ENCODE results near the gene ENOPH1. TPM values are rescaled to one million over a fixed set of nuclear protein-coding genes. Genes with fewer than 3 reads are reported as not detected.

The ENOPH1 gene
- polyA plus RNA-seq, 1 donor (not counting 4 experiments of a cell fraction or from before 2014, with no cell fraction given) = 29.4 TPM

GRCh38 chr4:82423245-82424054 is 6.9 kb upstream of the ENOPH1 start:
- no peaks in the 10 kb centered on the region for H3K27me3 ChIP-seq (ENCODE audit: control insufficient read depth, extremely low read depth, insufficient read depth, low read length)
- peak; percentile 56 for FAIRE-seq
- no peaks in the 10 kb centered on the region for H3K9me3 ChIP-seq (ENCODE audit: control insufficient read depth, low read depth, low read length)
- TF ChIP-seq CTCF (optimal IDR thresholded peaks at IDR 0.05 in 1 of 3, IDR thresholded peaks at IDR 0.05 in 1 of 3, conservative IDR thresholded peaks at IDR 0.05 in 1 of 3; ENCODE audit: extremely low read depth in 1 of 3, insufficient read depth in 2 of 3, low read length in 3 of 3) (no peak), EZH2 (IDR thresholded peaks at IDR 0.05; ENCODE audit: low read length) (no peak)
- H3K27ac ChIP-seq (ENCODE audit: control insufficient read depth, insufficient read depth, low read length) = peak overlapping the region; percentile 17
- H4K20me1 ChIP-seq (ENCODE audit: control insufficient read depth, extremely low read depth, insufficient read depth, low read length) = peaks cover 38% of the 10 kb centered on the region
- no peak overlapping the region for H3K9ac ChIP-seq (ENCODE audit: control insufficient read depth, extremely low read depth, insufficient read depth, low read length)
- no peaks in the 10 kb centered on the region for H3K9me1 ChIP-seq (ENCODE audit: control insufficient read depth, extremely low read depth, insufficient read depth, low read length)
- peaks cover 24% of the 10 kb centered on the region for H3K4me1 ChIP-seq (ENCODE audit: control insufficient read depth, extremely low read depth, insufficient read depth, low read length)
- H3K36me3 ChIP-seq (ENCODE audit: control insufficient read depth in 2 of 2, extremely low read depth in 1 of 2, insufficient read depth in 2 of 2, low read length in 2 of 2) = peaks cover 20 to 34% of the 10 kb centered on the region in 2 experiments
- dilution Hi-C loops (cut with MboI; ENCODE audit: extremely low pct_ligation_motif_present, low sequenced_read_pairs) = no loop called here
- H3K4me2 ChIP-seq (ENCODE audit: control insufficient read depth, extremely low read depth, insufficient read depth, low read depth, low read length) = no peak overlapping the region
- DNase-seq (ENCODE audit: low read depth, low spot score) = no peak
- peaks cover 31% of the 10 kb centered on the region for H3K79me2 ChIP-seq (ENCODE audit: control insufficient read depth, insufficient read depth, low read length)
- no peak overlapping the region for H2AFZ ChIP-seq (ENCODE audit: control insufficient read depth, low read length)
- H3K4me3 ChIP-seq (ENCODE audit: control insufficient read depth in 2 of 3, extremely low read depth in 1 of 3, insufficient read depth in 2 of 3, low read depth in 1 of 3, low read length in 3 of 3) = no peak overlapping the region

- no peak overlapping the region for H2AFZ ChIP-seq (ENCODE audit: control insufficient read depth, low read length)
- TF ChIP-seq CTCF (optimal IDR thresholded peaks at IDR 0.05 in 1 of 3, IDR thresholded peaks at IDR 0.05 in 1 of 3, conservative IDR thresholded peaks at IDR 0.05 in 1 of 3; ENCODE audit: extremely low read depth in 1 of 3, insufficient read depth in 2 of 3, low read length in 3 of 3) (no peak), EZH2 (IDR thresholded peaks at IDR 0.05; ENCODE audit: low read length) (no peak)
- DNase-seq (ENCODE audit: low read depth, low spot score) = no peak
- H3K4me3 ChIP-seq (ENCODE audit: control insufficient read depth in 2 of 3, extremely low read depth in 1 of 3, insufficient read depth in 2 of 3, low read depth in 1 of 3, low read length in 3 of 3) = no peak overlapping the region
- H3K79me2 ChIP-seq (ENCODE audit: control insufficient read depth, insufficient read depth, low read length) = peaks cover 42% of the 10 kb centered on the region
- no peaks in the 10 kb centered on the region for H3K9me3 ChIP-seq (ENCODE audit: control insufficient read depth, low read depth, low read length)
- no peaks in the 10 kb centered on the region for H3K27me3 ChIP-seq (ENCODE audit: control insufficient read depth, extremely low read depth, insufficient read depth, low read length)
- H3K9ac ChIP-seq (ENCODE audit: control insufficient read depth, extremely low read depth, insufficient read depth, low read length) = no peak overlapping the region
- H3K9me1 ChIP-seq (ENCODE audit: control insufficient read depth, extremely low read depth, insufficient read depth, low read length) = no peaks in the 10 kb centered on the region
- peaks cover 24% of the 10 kb centered on the region for H3K4me1 ChIP-seq (ENCODE audit: control insufficient read depth, extremely low read depth, insufficient read depth, low read length)
- no peak overlapping the region for H3K4me2 ChIP-seq (ENCODE audit: control insufficient read depth, extremely low read depth, insufficient read depth, low read depth, low read length)
- H4K20me1 ChIP-seq (ENCODE audit: control insufficient read depth, extremely low read depth, insufficient read depth, low read length) = peaks cover 40% of the 10 kb centered on the region
- dilution Hi-C loops (cut with MboI; ENCODE audit: extremely low pct_ligation_motif_present, low sequenced_read_pairs) = no loop called here
- FAIRE-seq = no peak
- peaks cover 20 to 37% of the 10 kb centered on the region in 2 experiments for H3K36me3 ChIP-seq (ENCODE audit: control insufficient read depth in 2 of 2, extremely low read depth in 1 of 2, insufficient read depth in 2 of 2, low read length in 2 of 2)
- no peak overlapping the region for H3K27ac ChIP-seq (ENCODE audit: control insufficient read depth, insufficient read depth, low read length)
These were observed 4.9 kb upstream of the ENOPH1 start for GRCh38 chr4:82425478-82425877.
